GM23338 (cell line): ENCODE measurements around the gene KIF22. TPM values are rescaled to one million over a fixed set of nuclear protein-coding genes. Genes with fewer than 3 reads are reported as not detected.
"Not testable (repeated sequence)": the region's sequence is repeated elsewhere in the genome, so short reads cannot be mapped to it uniquely, and the experiment has no call there.

Experiments used
- ATAC-seq: fragments of 200-7000 bp; cut with Tn5 transposase; 3 replicates; pipeline ENCODE4 v1.9.1; 2020
- DNase-seq: peaks from one replicate; pipeline ENCODE4 v3.0.0-alpha.2; 2015; ENCODE audit warnings: low spot score
- H2AFZ ChIP-seq: fragments of 200-600 bp; sonication (generic); 2 replicates; pipeline ENCODE4 v1.8.0; 2016; ENCODE audit warnings: antibody characterized with exemption, mild to moderate bottlenecking, moderate library complexity
- H3F3A ChIP-seq: fragments of 200-600 bp; sonication (generic); replicated peaks from 2 replicates; pipeline ENCODE4 v1.8.0; 2017; ENCODE audit warnings: antibody characterized with exemption, mixed run types, low read depth
- H3K27ac ChIP-seq: fragments of 200-600 bp; sonication (generic); 2 replicates; pipeline ENCODE4 v1.6.1; 2016; ENCODE audit warnings: low read depth
- H3K27me3 ChIP-seq: fragments of 200-600 bp; sonication (generic); 2 replicates; pipeline ENCODE4 v1.8.0; 2016; ENCODE audit warnings: mild to moderate bottlenecking, mixed run types, moderate library complexity; ENCODE audit not compliant: insufficient read depth
- H3K36me3 ChIP-seq: fragments of 200-600 bp; sonication (generic); 2 replicates; pipeline ENCODE4 v1.8.0; 2016; ENCODE audit warnings: mild to moderate bottlenecking; ENCODE audit not compliant: insufficient read depth
- H3K4me1 ChIP-seq: fragments of 200-600 bp; sonication (generic); 2 replicates; pipeline ENCODE4 v1.8.0; 2016; ENCODE audit warnings: mild to moderate bottlenecking, moderate library complexity; ENCODE audit not compliant: insufficient read depth
- H3K4me2 ChIP-seq: fragments of 200-600 bp; sonication (generic); 2 replicates; pipeline ENCODE4 v1.7.1; 2017; ENCODE audit warnings: mixed run types
- H3K4me3 ChIP-seq: fragments of 200-600 bp; sonication (generic); 2 replicates; pipeline ENCODE4 v1.6.1; 2016; ENCODE audit warnings: mixed run types
- H3K79me2 ChIP-seq: fragments of 200-600 bp; sonication (generic); replicated peaks from 2 replicates; pipeline ENCODE4 v1.8.0; 2017; ENCODE audit warnings: mild to moderate bottlenecking; ENCODE audit not compliant: insufficient read depth
- H3K9me2 ChIP-seq: fragments of 200-600 bp; sonication (generic); 2 replicates; pipeline ENCODE4 v1.8.0; 2017; ENCODE audit not compliant: insufficient read depth
- H4K20me1 ChIP-seq: fragments of 200-600 bp; sonication (generic); replicated peaks from 2 replicates; pipeline ENCODE4 v1.8.0; 2017; ENCODE audit warnings: mild to moderate bottlenecking; ENCODE audit not compliant: insufficient read depth
- H3K27ac Mint-ChIP-seq: 2 replicates; pipeline ENCODE4 v1.8.0; 2020; ENCODE audit warnings: inconsistent platforms, mild to moderate bottlenecking, moderate library complexity, mixed read lengths
- H3K27me3 Mint-ChIP-seq: 3 replicates; pipeline ENCODE4 v1.8.0; 2022; ENCODE audit warnings: low read depth, mild to moderate bottlenecking, moderate library complexity, mixed read lengths, inconsistent platforms; ENCODE audit not compliant: insufficient read depth, poor library complexity
- H3K36me3 Mint-ChIP-seq: 3 replicates; pipeline ENCODE4 v1.8.0; 2021; ENCODE audit warnings: low read depth, mild to moderate bottlenecking, inconsistent platforms, moderate library complexity, mixed read lengths
- H3K4me1 Mint-ChIP-seq: 3 replicates; pipeline ENCODE4 v1.8.0; 2020; ENCODE audit warnings: mild to moderate bottlenecking, inconsistent platforms, mixed read lengths
- H3K4me3 Mint-ChIP-seq: 3 replicates; pipeline ENCODE4 v1.8.0; 2021; ENCODE audit warnings: moderate library complexity, mild to moderate bottlenecking, inconsistent platforms, mixed read lengths
- H3K9me3 Mint-ChIP-seq: 3 replicates; pipeline ENCODE4 v1.8.0; 2020; ENCODE audit warnings: moderate library complexity, mild to moderate bottlenecking, inconsistent platforms, mixed read lengths
- CREB1 ChIP-seq: fragments of 250-450 bp; sonication (Bioruptor Pico); IDR thresholded peaks from 2 replicates; pipeline ENCODE4 v1.5.0; 2020; ENCODE audit warnings: low read depth, mild to moderate bottlenecking, moderate library complexity
- EZH2 ChIP-seq: fragments of 200-600 bp; sonication (generic); IDR thresholded peaks from one replicate; pipeline ENCODE4 v1.8.0; 2017; ENCODE audit warnings: antibody characterized with exemption, mild to moderate bottlenecking, low read depth; ENCODE audit not compliant: unreplicated experiment
- EZH2phosphoT487 ChIP-seq: fragments of 200-600 bp; sonication (generic); IDR thresholded peaks from one replicate; pipeline ENCODE4 v1.8.1; 2018; ENCODE audit warnings: antibody characterized with exemption; ENCODE audit not compliant: unreplicated experiment
- JUNB ChIP-seq: IDR thresholded peaks from one replicate; pipeline ENCODE4 v1.6.1; 2016; ENCODE audit warnings: antibody characterized with exemption; ENCODE audit not compliant: unreplicated experiment
- NANOG ChIP-seq: IDR thresholded peaks from 2 replicates; pipeline ENCODE4 v1.6.1; 2016; ENCODE audit warnings: antibody characterized with exemption, borderline replicate concordance
- POLR2AphosphoS5 ChIP-seq: IDR thresholded peaks from 2 replicates; pipeline ENCODE4 v1.6.1; 2016; ENCODE audit warnings: antibody characterized with exemption, low read depth
- STAT1 ChIP-seq: IDR thresholded peaks from one replicate; pipeline ENCODE4 v1.6.1; 2016; ENCODE audit warnings: antibody characterized with exemption; ENCODE audit not compliant: unreplicated experiment
- ZNF114 ChIP-seq: fragments of 250-450 bp; sonication (Bioruptor Pico); IDR thresholded peaks from 2 replicates; pipeline ENCODE4 v1.5.0; 2020; ENCODE audit warnings: mild to moderate bottlenecking, moderate library complexity
- polyA plus RNA-seq: library from polyadenylated mRNA; unstranded; fragments of >200 nt; fragmentation: Nextera tagmentation; extraction: Ambion mirVana; gene quantifications from 2 replicates; pipeline ENCODE4 v1.2.1, GENCODE V29; 2016
- total RNA-seq: library from RNA; depleted of rRNA; stranded (reverse); fragments of >200 nt; shearing (Covaris generic); gene quantifications from 2 replicates; pipeline ENCODE4 v1.2.3, GENCODE V29; 2014
- TF ChIP-seq, protein P1 (sequence below): IDR thresholded peaks from one replicate; pipeline ENCODE4 v1.6.1; 2018; ENCODE audit warnings: antibody characterized with exemption; ENCODE audit not compliant: unreplicated experiment
- TF ChIP-seq, protein P2 (sequence below): fragments of 250-450 bp; sonication (Bioruptor Pico); IDR thresholded peaks from 2 replicates; pipeline ENCODE4 v1.5.0; 2020; ENCODE audit warnings: mild to moderate bottlenecking, moderate library complexity
- TF ChIP-seq, protein P3 (sequence below): IDR thresholded peaks from 2 replicates; pipeline ENCODE4 v1.6.1; 2016; ENCODE audit warnings: antibody characterized with exemption

KIF22 gene
- total and polyA plus RNA-seq, 2 experiments from 2014 or later, result 110 to 192 TPM

DNA sequence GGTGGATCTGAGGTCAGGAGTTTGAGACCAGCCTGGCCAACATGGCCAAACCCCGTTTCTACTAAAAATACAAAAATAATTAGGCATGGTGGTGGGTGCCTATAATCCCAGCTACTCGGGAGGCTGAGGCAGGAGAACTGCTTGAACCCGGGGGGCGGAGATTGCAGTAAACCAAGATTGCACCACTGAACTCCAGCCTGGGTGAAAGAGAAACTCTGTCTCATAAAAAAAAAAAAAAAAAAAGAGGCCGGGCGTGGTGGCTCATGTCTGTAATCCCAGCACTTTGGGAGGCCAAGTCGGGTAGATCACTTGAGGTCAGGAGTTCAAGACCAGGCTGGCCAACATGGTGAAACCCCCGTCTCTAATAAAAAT, 29.3 kb upstream of the KIF22 start:
- not testable (repeated sequence) for H3K27me3 Mint-ChIP-seq, ATAC-seq

DNA sequence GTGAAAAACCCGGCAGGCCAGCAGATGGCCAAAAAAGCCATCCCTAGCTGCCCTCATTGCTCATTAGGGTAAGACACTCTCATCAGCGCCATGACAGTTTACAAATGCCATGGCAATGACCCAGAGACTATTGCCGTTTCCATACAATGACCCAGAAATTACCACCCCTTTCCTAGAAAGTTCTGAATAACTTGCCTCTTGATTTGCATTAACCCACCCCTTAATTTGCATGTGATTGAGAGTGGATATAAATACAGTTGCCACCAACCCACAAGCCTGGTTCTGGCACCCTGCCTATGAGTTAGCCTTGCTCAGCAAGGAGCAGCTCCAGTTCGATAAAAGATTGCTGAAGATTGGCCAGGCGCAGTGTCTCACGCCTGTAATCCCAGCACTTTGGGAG, 28.7 kb upstream of the KIF22 start:
- Histone ChIP-seq H3K4me2 (no peak overlapping the region), H3K9me2 (no peaks in the 10 kb centered on the region), H2AFZ (no peak overlapping the region), H3K36me3 (no peaks in the 10 kb centered on the region), H3K4me3 (no peak overlapping the region), H4K20me1 (no peaks in the 10 kb centered on the region), H3F3A (no peaks in the 10 kb centered on the region), H3K27me3 (no peaks in the 10 kb centered on the region), H3K27ac (no peak overlapping the region), H3K4me1 (no peaks in the 10 kb centered on the region), H3K79me2 (no peaks in the 10 kb centered on the region)
- Mint-ChIP-seq H3K27ac (no peak overlapping the region), H3K27me3 (peaks cover 5% of the 10 kb centered on the region), H3K9me3 (no peaks in the 10 kb centered on the region), H3K4me3 (no peak overlapping the region), H3K36me3 (no peaks in the 10 kb centered on the region), H3K4me1 (peaks cover 10% of the 10 kb centered on the region)
- DNase-seq (no peak), ATAC-seq (no peak; the same call in 2 of the 3 replicates)
- TF ChIP-seq ZNF114 (CRISPR knock-in tag), result no peak
- no peak for TF ChIP-seq JUNB
- TF ChIP-seq POLR2AphosphoS5, result no peak
- TF ChIP-seq, protein P1, sequence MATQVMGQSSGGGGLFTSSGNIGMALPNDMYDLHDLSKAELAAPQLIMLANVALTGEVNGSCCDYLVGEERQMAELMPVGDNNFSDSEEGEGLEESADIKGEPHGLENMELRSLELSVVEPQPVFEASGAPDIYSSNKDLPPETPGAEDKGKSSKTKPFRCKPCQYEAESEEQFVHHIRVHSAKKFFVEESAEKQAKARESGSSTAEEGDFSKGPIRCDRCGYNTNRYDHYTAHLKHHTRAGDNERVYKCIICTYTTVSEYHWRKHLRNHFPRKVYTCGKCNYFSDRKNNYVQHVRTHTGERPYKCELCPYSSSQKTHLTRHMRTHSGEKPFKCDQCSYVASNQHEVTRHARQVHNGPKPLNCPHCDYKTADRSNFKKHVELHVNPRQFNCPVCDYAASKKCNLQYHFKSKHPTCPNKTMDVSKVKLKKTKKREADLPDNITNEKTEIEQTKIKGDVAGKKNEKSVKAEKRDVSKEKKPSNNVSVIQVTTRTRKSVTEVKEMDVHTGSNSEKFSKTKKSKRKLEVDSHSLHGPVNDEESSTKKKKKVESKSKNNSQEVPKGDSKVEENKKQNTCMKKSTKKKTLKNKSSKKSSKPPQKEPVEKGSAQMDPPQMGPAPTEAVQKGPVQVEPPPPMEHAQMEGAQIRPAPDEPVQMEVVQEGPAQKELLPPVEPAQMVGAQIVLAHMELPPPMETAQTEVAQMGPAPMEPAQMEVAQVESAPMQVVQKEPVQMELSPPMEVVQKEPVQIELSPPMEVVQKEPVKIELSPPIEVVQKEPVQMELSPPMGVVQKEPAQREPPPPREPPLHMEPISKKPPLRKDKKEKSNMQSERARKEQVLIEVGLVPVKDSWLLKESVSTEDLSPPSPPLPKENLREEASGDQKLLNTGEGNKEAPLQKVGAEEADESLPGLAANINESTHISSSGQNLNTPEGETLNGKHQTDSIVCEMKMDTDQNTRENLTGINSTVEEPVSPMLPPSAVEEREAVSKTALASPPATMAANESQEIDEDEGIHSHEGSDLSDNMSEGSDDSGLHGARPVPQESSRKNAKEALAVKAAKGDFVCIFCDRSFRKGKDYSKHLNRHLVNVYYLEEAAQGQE, result no peak
- no peak for TF ChIP-seq EZH2
- no peak for TF ChIP-seq NANOG
- TF ChIP-seq CREB1 (CRISPR knock-in tag), result no peak
- TF ChIP-seq, protein P2, sequence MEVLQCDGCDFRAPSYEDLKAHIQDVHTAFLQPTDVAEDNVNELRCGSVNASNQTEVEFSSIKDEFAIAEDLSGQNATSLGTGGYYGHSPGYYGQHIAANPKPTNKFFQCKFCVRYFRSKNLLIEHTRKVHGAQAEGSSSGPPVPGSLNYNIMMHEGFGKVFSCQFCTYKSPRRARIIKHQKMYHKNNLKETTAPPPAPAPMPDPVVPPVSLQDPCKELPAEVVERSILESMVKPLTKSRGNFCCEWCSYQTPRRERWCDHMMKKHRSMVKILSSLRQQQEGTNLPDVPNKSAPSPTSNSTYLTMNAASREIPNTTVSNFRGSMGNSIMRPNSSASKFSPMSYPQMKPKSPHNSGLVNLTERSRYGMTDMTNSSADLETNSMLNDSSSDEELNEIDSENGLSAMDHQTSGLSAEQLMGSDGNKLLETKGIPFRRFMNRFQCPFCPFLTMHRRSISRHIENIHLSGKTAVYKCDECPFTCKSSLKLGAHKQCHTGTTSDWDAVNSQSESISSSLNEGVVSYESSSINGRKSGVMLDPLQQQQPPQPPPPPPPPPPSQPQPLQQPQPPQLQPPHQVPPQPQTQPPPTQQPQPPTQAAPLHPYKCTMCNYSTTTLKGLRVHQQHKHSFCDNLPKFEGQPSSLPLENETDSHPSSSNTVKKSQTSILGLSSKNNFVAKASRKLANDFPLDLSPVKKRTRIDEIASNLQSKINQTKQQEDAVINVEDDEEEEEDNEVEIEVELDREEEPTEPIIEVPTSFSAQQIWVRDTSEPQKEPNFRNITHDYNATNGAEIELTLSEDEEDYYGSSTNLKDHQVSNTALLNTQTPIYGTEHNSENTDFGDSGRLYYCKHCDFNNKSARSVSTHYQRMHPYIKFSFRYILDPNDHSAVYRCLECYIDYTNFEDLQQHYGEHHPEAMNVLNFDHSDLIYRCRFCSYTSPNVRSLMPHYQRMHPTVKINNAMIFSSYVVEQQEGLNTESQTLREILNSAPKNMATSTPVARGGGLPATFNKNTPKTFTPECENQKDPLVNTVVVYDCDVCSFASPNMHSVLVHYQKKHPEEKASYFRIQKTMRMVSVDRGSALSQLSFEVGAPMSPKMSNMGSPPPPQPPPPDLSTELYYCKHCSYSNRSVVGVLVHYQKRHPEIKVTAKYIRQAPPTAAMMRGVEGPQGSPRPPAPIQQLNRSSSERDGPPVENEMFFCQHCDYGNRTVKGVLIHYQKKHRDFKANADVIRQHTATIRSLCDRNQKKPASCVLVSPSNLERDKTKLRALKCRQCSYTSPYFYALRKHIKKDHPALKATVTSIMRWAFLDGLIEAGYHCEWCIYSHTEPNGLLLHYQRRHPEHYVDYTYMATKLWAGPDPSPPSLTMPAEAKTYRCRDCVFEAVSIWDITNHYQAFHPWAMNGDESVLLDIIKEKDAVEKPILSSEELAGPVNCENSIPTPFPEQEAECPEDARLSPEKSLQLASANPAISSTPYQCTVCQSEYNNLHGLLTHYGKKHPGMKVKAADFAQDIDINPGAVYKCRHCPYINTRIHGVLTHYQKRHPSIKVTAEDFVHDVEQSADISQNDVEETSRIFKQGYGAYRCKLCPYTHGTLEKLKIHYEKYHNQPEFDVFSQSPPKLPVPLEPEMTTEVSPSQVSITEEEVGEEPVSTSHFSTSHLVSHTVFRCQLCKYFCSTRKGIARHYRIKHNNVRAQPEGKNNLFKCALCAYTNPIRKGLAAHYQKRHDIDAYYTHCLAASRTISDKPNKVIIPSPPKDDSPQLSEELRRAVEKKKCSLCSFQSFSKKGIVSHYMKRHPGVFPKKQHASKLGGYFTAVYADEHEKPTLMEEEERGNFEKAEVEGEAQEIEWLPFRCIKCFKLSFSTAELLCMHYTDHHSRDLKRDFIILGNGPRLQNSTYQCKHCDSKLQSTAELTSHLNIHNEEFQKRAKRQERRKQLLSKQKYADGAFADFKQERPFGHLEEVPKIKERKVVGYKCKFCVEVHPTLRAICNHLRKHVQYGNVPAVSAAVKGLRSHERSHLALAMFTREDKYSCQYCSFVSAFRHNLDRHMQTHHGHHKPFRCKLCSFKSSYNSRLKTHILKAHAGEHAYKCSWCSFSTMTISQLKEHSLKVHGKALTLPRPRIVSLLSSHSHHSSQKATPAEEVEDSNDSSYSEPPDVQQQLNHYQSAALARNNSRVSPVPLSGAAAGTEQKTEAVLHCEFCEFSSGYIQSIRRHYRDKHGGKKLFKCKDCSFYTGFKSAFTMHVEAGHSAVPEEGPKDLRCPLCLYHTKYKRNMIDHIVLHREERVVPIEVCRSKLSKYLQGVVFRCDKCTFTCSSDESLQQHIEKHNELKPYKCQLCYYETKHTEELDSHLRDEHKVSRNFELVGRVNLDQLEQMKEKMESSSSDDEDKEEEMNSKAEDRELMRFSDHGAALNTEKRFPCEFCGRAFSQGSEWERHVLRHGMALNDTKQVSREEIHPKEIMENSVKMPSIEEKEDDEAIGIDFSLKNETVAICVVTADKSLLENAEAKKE (CRISPR knock-in tag), result no peak
- TF ChIP-seq EZH2phosphoT487, result no peak
- TF ChIP-seq, protein P3, sequence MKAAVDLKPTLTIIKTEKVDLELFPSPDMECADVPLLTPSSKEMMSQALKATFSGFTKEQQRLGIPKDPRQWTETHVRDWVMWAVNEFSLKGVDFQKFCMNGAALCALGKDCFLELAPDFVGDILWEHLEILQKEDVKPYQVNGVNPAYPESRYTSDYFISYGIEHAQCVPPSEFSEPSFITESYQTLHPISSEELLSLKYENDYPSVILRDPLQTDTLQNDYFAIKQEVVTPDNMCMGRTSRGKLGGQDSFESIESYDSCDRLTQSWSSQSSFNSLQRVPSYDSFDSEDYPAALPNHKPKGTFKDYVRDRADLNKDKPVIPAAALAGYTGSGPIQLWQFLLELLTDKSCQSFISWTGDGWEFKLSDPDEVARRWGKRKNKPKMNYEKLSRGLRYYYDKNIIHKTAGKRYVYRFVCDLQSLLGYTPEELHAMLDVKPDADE, result no peak
- TF ChIP-seq STAT1, result no peak

More for the DNA sequence above, 29.3 kb upstream of the KIF22 start:
- H3K4me3 ChIP-seq, H3K4me1 ChIP-seq, H3K79me2 ChIP-seq, H3K36me3 Mint-ChIP-seq, H3K9me3 Mint-ChIP-seq, H3F3A ChIP-seq, H3K27me3 ChIP-seq, H3K27ac Mint-ChIP-seq, H3K9me2 ChIP-seq, H3K4me2 ChIP-seq, H3K4me1 Mint-ChIP-seq, H3K27ac ChIP-seq, H3K36me3 ChIP-seq, H4K20me1 ChIP-seq, H3K4me3 Mint-ChIP-seq, DNase-seq: not testable (repeated sequence)
- H2AFZ ChIP-seq, result peak overlapping the region; percentile 76; the same call in 1 of the 2 replicates
